Erythroblast (primary cell): ENCODE data around the gene ST3GAL3.

Source experiments
- GATA1 ChIP-seq: IDR thresholded peaks from 2 replicates; pipeline ENCODE4 v1.6.1; 2011; ENCODE audit warnings: low read depth, mild to moderate bottlenecking, control low read depth, low read length, moderate library complexity
- POLR2A ChIP-seq: IDR thresholded peaks from 2 replicates; pipeline ENCODE4 v1.6.1; 2011; ENCODE audit warnings: mild to moderate bottlenecking, low read length

GRCh38 chr1:43683560-43683959 is 23.8 kb upstream of the ST3GAL3 start:
- TF ChIP-seq POLR2A = no peak
- no peak for TF ChIP-seq GATA1
